Peyer's patch (tissue), 4 donors: ENCODE data around the gene FNDC3B.
"Not testable (repeated sequence)": the region's sequence is repeated elsewhere in the genome, so short reads cannot be mapped to it uniquely, and the experiment has no call there.

Source experiments
- CTCF ChIP-seq, 6 experiments: fragments of 450-650 bp in 4 of 6; fragments of 200-600 bp in 2 of 6; sonication (generic) in 1 of 6; IDR thresholded peaks; one replicate each; pipeline ENCODE4 v1.5.1; 2017 to 2019; ENCODE audit warnings: antibody characterized with exemption in 6 of 6, mild to moderate bottlenecking in 3 of 6, moderate library complexity in 1 of 6
- POLR2A ChIP-seq, 2 donors: fragments of 450-650 bp; IDR thresholded peaks; one replicate each; pipeline ENCODE4 v1.5.1; 2017; ENCODE audit warnings: antibody characterized with exemption in 2 of 2, mild to moderate bottlenecking in 2 of 2, moderate library complexity in 2 of 2

- not testable (repeated sequence) for TF ChIP-seq POLR2A, CTCF (IDR thresholded peaks at IDR 0.05)
These were observed 203.1 kb downstream of the FNDC3B start for GRCh38 chr3:172242471-172242870.
